ENCODE results near the gene CNIH2. TPM values are rescaled to one million over a fixed set of nuclear protein-coding genes. Genes with fewer than 3 reads are reported as not detected.
A peak's percentile ranks its signal among the peaks of the same experiment; 100 is the strongest.

Gene CNIH2
- total and polyA plus RNA-seq, 2 donors (not counting 1 experiment from before 2014, with no cell fraction given): 0.17 to 0.57 TPM

DNA sequence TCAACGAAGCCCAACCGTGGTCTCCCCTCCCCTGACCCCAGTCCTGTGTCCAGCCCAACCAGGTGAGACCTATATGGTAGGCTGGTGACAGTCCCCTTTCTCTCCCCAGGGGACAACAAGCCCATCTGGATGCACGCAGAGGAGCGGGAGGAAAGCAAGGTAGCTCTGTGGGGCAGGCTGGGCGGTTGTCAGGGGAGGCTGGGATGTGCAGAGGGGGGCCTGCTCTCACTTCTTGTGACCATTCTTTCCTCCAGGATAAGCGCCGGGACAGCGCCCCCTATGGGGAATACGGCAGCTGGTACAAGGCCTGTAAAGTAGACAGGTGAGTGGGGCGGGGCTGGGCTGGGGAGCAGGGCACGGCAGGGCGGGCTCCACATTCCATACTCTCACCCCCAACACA lies 13.1 kb upstream of the CNIH2 start:
- H3K9ac ChIP-seq (ENCODE audit: insufficient read depth, low read length): no peak overlapping the region
- TF ChIP-seq, protein P1, sequence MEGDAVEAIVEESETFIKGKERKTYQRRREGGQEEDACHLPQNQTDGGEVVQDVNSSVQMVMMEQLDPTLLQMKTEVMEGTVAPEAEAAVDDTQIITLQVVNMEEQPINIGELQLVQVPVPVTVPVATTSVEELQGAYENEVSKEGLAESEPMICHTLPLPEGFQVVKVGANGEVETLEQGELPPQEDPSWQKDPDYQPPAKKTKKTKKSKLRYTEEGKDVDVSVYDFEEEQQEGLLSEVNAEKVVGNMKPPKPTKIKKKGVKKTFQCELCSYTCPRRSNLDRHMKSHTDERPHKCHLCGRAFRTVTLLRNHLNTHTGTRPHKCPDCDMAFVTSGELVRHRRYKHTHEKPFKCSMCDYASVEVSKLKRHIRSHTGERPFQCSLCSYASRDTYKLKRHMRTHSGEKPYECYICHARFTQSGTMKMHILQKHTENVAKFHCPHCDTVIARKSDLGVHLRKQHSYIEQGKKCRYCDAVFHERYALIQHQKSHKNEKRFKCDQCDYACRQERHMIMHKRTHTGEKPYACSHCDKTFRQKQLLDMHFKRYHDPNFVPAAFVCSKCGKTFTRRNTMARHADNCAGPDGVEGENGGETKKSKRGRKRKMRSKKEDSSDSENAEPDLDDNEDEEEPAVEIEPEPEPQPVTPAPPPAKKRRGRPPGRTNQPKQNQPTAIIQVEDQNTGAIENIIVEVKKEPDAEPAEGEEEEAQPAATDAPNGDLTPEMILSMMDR (conservative IDR thresholded peaks at IDR 0.05 in 1 of 2, IDR thresholded peaks at IDR 0.05 in 1 of 2; ENCODE audit: low read depth in 1 of 2, low read length in 2 of 2): peak in 1 of 2 donors; percentile 28
- no peak for TF ChIP-seq EZH2 (IDR thresholded peaks at IDR 0.05; ENCODE audit: low read length, missing control alignments)
- no peak overlapping the region for H2AFZ ChIP-seq (ENCODE audit: low read length)
- H3K27me3 ChIP-seq (ENCODE audit: control insufficient read depth, insufficient read depth, low read length): no peaks in the 10 kb centered on the region
- peaks cover 12% of the 10 kb centered on the region for H3K79me2 ChIP-seq (ENCODE audit: control insufficient read depth, insufficient read depth, low read length)
- H3K4me1 ChIP-seq (ENCODE audit: control insufficient read depth, extremely low read depth, insufficient read depth, low read length): peaks cover 3% of the 10 kb centered on the region
- no peak overlapping the region for H3K4me2 ChIP-seq (ENCODE audit: extremely low read depth, insufficient read depth, low read length)
- no peak for DNase-seq (ENCODE audit: low read depth in 2 of 2)
- peaks cover 23% of the 10 kb centered on the region for H3K36me3 ChIP-seq (ENCODE audit: control insufficient read depth, insufficient read depth, low read length)
- H4K20me1 ChIP-seq (ENCODE audit: control insufficient read depth, extremely low read depth, insufficient read depth, low read length): no peaks in the 10 kb centered on the region
- H3K27ac ChIP-seq (ENCODE audit: insufficient read depth, low read length): no peak overlapping the region
- H3K9me3 ChIP-seq (ENCODE audit: control insufficient read depth, insufficient read depth, low read depth, low read length): no peaks in the 10 kb centered on the region
- H3K4me3 ChIP-seq (replicated peaks in 1 of 4; ENCODE audit: control extremely low read depth in 1 of 4, insufficient read depth in 1 of 4, low read depth in 3 of 4, low read length in 4 of 4): no peak overlapping the region

DNA sequence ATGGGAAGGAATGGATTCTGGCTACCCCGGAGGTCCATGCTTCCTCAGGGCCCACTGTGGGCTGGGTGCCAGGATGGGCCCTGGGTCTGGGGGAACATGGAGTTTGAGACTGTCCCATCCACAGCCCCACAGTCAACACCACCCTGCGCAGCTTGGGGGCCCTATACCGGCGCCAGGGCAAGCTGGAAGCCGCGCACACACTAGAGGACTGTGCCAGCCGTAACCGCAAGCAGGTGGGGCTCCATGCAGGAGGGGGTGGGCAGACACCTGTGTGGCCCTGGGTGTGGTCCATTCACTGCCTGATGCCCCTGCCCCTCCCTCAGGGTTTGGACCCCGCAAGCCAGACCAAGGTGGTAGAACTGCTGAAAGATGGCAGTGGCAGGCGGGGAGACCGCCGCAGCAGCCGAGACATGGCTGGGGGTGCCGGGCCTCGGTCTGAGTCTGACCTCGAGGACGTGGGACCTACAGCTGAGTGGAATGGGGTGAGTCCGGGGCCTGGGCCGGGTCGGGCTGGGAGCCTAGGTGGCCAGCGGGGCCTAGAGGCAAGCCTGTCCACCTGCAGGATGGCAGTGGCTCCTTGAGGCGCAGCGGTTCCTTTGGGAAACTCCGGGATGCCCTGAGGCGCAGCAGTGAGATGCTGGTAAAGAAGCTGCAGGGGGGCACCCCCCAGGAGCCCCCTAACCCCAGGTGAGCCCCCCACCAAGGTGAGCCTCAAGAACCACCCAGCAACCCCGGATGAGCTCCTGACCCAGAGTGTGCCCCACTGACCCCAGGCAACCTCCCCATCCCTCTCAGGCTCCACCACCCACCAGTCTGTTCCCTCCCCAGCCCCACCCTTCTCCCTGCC lies 12.2 kb upstream of the CNIH2 start:
- Histone ChIP-seq H3K4me3 (replicated peaks in 1 of 4; ENCODE audit: control extremely low read depth in 1 of 4, insufficient read depth in 1 of 4, low read depth in 3 of 4, low read length in 4 of 4) (no peak overlapping the region), H3K27ac (ENCODE audit: insufficient read depth, low read length) (no peak overlapping the region), H2AFZ (ENCODE audit: low read length) (no peak overlapping the region), H4K20me1 (ENCODE audit: control insufficient read depth, extremely low read depth, insufficient read depth, low read length) (no peaks in the 10 kb centered on the region), H3K4me1 (ENCODE audit: control insufficient read depth, extremely low read depth, insufficient read depth, low read length) (peaks cover 4% of the 10 kb centered on the region), H3K4me2 (ENCODE audit: extremely low read depth, insufficient read depth, low read length) (no peak overlapping the region), H3K36me3 (ENCODE audit: control insufficient read depth, insufficient read depth, low read length) (peaks cover 23% of the 10 kb centered on the region), H3K9me3 (ENCODE audit: control insufficient read depth, insufficient read depth, low read depth, low read length) (no peaks in the 10 kb centered on the region), H3K27me3 (ENCODE audit: control insufficient read depth, insufficient read depth, low read length) (no peaks in the 10 kb centered on the region), H3K79me2 (ENCODE audit: control insufficient read depth, insufficient read depth, low read length) (peaks cover 21% of the 10 kb centered on the region), H3K9ac (ENCODE audit: insufficient read depth, low read length) (no peak overlapping the region)
- TF ChIP-seq EZH2 (IDR thresholded peaks at IDR 0.05; ENCODE audit: low read length, missing control alignments): no peak
- TF ChIP-seq, protein P1 (conservative IDR thresholded peaks at IDR 0.05 in 1 of 2, IDR thresholded peaks at IDR 0.05 in 1 of 2; ENCODE audit: low read depth in 1 of 2, low read length in 2 of 2): no peak
- DNase-seq (ENCODE audit: low read depth in 2 of 2): no peak

DNA sequence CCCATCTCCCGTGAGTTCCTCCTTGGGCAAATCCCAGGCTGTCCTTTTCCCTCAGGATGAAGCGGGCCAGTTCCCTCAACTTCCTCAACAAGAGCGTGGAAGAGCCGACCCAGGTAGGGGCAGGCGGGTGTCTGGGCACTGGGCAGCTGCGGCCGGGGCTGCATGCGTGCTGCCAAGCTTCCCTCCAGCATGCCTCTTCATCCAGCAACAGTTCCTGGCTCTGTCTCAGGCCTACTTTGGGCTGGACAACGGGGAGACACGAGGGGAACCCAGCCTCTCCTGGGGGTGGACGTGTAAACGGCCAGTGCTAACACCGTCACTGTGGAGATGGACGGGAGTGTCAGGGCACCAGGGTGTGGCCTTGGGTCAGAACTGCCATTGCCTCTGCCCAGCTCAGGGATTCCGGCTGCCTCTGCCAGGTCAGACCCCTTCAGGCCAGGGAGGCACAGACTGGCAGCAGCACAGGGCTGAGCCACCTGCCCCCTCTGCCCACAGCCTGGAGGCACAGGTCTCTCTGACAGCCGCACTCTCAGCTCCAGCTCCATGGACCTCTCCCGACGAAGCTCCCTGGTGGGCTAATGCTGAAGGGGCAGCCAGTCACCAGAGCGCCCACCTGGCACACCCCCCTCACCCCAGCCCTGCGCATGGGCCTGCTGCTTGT lies 11.5 kb upstream of the CNIH2 start:
- H3K36me3 ChIP-seq (ENCODE audit: control insufficient read depth, insufficient read depth, low read length): peaks cover 23% of the 10 kb centered on the region
- no peaks in the 10 kb centered on the region for H4K20me1 ChIP-seq (ENCODE audit: control insufficient read depth, extremely low read depth, insufficient read depth, low read length)
- H3K4me1 ChIP-seq (ENCODE audit: control insufficient read depth, extremely low read depth, insufficient read depth, low read length): peaks cover 4% of the 10 kb centered on the region
- H3K9me3 ChIP-seq (ENCODE audit: control insufficient read depth, insufficient read depth, low read depth, low read length): no peaks in the 10 kb centered on the region
- H3K4me3 ChIP-seq (replicated peaks in 1 of 4; ENCODE audit: control extremely low read depth in 1 of 4, insufficient read depth in 1 of 4, low read depth in 3 of 4, low read length in 4 of 4): peak overlapping the region; percentile 33 to 100 (median 70)
- peak overlapping the region; percentile 57 for H3K27ac ChIP-seq (ENCODE audit: insufficient read depth, low read length)
- no peak for DNase-seq (ENCODE audit: low read depth in 2 of 2)
- H2AFZ ChIP-seq (ENCODE audit: low read length): no peak overlapping the region
- TF ChIP-seq, protein P1 (conservative IDR thresholded peaks at IDR 0.05 in 1 of 2, IDR thresholded peaks at IDR 0.05 in 1 of 2; ENCODE audit: low read depth in 1 of 2, low read length in 2 of 2): no peak
- TF ChIP-seq EZH2 (IDR thresholded peaks at IDR 0.05; ENCODE audit: low read length, missing control alignments): no peak
- no peak overlapping the region for H3K9ac ChIP-seq (ENCODE audit: insufficient read depth, low read length)
- H3K4me2 ChIP-seq (ENCODE audit: extremely low read depth, insufficient read depth, low read length): peak overlapping the region; percentile 49
- H3K79me2 ChIP-seq (ENCODE audit: control insufficient read depth, insufficient read depth, low read length): peaks cover 25% of the 10 kb centered on the region
- H3K27me3 ChIP-seq (ENCODE audit: control insufficient read depth, insufficient read depth, low read length): no peaks in the 10 kb centered on the region

All from fibroblast of lung (primary cell).